Cardiac fibroblast (primary cell): ENCODE data around the gene TPCN1.

Experiments
- DNase-seq, 2 donors: peaks; one replicate each; pipeline versions ENCODE4 v3.0.0 to v3.0.0-alpha.2; 2010; ENCODE audit warnings: low read depth in 2 of 2
- H3K4me3 ChIP-seq, 2 donors: replicated peaks in 1 of 2; 1 replicate in 1 of 2; 2 replicates in 1 of 2; pipeline ENCODE4 v1.5.1; 2011; ENCODE audit warnings: low read depth in 2 of 2, low read length in 2 of 2, mild to moderate bottlenecking in 2 of 2, moderate library complexity in 1 of 2
- TF ChIP-seq, protein P1 (sequence below): IDR thresholded peaks from one replicate; pipeline ENCODE4 v1.5.1; 2011; ENCODE audit warnings: low read depth, mild to moderate bottlenecking, low read length, inconsistent platforms

TPCN1 gene

DNA sequence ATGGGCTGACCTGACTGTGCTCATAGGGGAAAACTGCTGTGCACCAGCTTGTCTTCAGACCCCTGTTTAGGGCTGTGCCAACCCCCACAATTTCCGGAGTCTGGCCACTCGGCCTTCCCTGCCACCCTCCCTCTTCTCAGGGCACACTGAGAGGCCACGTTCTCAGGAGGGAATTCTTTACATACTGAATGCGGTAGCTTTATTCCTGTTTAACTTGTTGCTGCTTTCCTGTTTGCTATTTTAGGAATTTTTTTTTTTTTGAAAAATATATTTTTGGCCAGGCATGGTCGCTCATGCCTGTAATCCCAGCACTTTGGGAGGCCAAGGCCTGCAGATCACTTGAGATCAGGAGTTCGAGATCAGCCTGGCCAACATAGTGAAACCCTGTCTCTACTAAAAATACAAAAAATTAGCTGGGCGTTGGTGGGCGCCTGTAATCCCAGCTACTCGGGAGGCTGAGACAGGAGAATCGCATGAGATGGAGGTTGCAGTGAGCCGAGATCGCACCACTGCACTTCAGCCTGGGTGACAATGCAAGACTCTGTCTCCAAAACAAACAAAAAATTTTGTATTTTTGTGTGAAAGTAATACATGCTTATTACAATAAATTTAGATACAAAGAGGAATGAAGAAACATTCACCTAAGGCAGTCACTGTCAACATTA is 39.5 kb downstream of the TPCN1 start:
- H3K4me3 ChIP-seq, result no peak overlapping the region
- TF ChIP-seq, protein P1, sequence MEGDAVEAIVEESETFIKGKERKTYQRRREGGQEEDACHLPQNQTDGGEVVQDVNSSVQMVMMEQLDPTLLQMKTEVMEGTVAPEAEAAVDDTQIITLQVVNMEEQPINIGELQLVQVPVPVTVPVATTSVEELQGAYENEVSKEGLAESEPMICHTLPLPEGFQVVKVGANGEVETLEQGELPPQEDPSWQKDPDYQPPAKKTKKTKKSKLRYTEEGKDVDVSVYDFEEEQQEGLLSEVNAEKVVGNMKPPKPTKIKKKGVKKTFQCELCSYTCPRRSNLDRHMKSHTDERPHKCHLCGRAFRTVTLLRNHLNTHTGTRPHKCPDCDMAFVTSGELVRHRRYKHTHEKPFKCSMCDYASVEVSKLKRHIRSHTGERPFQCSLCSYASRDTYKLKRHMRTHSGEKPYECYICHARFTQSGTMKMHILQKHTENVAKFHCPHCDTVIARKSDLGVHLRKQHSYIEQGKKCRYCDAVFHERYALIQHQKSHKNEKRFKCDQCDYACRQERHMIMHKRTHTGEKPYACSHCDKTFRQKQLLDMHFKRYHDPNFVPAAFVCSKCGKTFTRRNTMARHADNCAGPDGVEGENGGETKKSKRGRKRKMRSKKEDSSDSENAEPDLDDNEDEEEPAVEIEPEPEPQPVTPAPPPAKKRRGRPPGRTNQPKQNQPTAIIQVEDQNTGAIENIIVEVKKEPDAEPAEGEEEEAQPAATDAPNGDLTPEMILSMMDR, result no peak
- no peak for DNase-seq

DNA sequence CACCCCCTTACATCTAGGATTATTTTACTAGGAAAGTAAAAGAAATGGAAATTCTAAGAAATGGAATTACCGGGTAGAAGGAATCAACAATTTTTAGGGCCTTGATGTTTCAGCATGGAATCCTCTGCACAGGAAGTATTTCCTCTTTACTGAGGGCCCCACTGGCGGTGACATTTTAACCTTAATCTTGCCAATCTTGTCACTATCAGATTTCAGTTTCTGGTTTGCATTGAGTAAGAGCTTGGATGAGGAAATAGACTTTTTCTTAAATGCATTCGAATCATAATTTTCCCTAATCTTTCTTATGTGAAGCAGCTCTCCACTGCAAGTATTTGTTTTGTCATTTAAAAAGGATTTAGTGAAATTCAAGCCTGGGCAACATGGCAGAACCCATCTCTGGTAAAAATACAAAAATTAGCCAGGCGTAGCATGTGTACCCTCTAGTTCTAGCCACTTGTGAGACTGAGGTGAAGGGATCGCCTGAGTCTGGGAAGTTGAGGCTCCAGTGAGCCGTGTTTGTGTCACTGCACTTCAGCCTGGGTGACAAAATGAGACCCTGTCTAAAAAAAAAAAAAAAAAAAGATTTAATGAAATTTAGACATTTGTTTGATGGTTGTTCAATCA is 40.7 kb downstream of the TPCN1 start:
- no peak overlapping the region for H3K4me3 ChIP-seq
- TF ChIP-seq, protein P1, result no peak
- peak in 1 of 2 donors; percentile 50 for DNase-seq

DNA sequence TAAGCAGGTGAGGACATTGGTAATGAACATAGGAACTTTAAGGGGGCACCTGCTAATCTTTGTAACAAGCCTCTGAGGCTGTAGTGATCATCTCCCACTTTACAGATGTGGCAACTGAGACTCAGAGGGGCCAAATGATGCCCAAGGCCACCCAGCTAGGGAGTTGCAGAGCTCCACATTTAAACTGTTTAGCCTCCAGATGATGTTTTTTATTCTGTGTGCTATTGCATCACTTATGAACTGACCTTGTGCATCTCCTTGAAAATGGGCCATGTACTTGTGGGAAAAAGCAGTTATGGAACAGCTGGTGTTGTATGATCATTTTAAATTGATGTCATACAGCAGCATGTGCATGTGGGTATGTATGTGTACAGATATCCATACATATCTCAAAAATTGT is 41.4 kb downstream of the TPCN1 start:
- TF ChIP-seq, protein P1, result no peak
- no peak overlapping the region for H3K4me3 ChIP-seq
- DNase-seq, result peak in 1 of 2 donors; percentile 55

DNA sequence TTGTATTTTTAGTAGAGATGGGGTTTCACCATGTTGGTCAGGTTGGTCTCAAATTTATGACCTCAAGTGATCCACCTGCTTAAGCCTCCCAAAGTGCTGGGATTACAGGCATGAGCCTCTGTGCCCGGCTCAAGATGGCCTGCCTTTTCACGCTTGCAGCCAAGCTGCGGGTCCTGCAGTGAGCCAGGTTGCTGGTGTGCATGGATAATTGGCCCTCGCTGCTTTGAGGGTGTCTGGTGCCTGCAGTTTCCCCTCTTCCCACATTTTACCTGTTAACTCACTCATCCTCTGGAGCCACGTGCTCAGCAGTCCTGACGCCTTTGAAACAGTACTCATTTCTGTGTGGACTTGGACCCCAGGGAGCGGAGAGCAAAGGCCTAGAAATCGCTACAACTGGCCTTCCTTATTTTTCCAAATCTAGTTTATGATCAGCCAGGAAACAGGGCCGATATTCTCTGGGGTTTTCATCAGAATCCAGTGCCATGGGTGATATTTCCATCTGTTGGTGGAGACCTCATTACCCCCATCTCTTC is 42.2 kb downstream of the TPCN1 start:
- DNase-seq, result no peak
- TF ChIP-seq, protein P1, result no peak
- H3K4me3 ChIP-seq, result no peak overlapping the region

DNA sequence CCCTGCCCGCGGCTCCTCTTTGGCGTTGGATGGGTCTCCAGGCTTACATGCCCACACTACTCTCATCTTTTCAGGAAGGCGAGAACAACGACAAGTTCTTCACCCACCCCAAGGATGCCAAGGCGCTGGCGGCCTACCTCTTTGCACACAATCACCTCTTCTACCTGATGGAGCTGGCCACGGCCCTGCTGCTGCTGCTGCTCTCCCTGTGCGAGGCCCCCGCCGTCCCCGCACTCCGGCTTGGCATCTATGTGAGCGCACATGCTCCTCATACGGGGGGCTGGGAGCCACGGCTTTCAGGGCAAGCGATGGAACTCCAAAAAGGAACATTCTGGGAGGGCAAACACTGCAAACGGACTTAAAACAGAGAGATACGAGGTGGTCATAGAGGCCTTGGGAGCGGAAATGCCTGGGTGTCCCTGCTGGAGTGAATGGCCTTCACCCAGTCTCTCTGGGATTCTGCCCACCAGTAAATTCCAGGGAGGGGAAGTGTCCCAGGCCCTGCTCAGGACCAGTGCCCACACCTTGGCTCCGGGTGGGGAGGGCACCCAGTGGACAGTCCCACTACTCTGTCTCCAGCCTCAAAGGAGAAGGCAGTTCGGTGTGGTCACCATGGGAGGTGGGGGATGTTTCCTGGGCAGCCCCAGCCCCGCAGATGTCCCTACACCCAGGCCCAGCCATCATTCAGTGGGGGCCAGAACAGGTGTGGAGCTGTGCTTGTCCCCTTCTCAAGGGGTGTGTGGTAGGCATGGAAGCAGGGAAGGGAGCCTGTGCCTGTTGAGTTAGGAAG is 45.0 kb downstream of the TPCN1 start:
- TF ChIP-seq, protein P1, result no peak
- no peak for DNase-seq
- no peak overlapping the region for H3K4me3 ChIP-seq

DNA sequence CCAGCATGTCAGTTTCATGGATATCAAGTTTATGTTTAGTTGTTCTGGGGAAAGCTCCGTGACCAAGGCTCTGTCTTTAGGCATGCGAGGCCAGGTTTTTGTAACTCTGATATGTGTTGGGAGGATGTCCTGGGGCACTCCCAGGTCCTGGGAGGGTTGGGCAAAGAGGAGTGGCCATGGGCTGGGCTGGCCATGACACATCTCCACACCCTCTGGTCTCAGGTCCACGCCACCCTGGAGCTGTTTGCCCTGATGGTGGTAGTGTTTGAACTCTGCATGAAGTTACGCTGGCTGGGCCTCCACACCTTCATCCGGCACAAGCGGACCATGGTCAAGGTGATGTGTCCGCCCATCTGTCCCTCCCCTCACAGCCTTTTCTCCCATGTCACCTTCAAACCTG is 46.4 kb downstream of the TPCN1 start:
- no peak for DNase-seq
- no peak overlapping the region for H3K4me3 ChIP-seq
- TF ChIP-seq, protein P1, result no peak
